WTC11 (cell line): ENCODE results near the gene SMOC2.

Source experiments
- AFF4 ChIP-seq: sonication (generic); formaldehyde crosslinking; IDR thresholded peaks from 2 replicates; pipeline ENCODE4 v1.8.1; 2023; ENCODE audit warnings: mild to moderate bottlenecking, missing genetic modification reagents, borderline replicate concordance
- CREB1 ChIP-seq: sonication (generic); formaldehyde crosslinking; IDR thresholded peaks from 2 replicates; pipeline ENCODE4 v1.8.0; 2023; ENCODE audit warnings: mild to moderate bottlenecking, missing genetic modification reagents
- CTCF ChIP-seq: fragments of 200-600 bp; IDR thresholded peaks from 2 replicates; pipeline ENCODE4 v1.8.0; 2022; ENCODE audit warnings: antibody characterized with exemption
- FOXJ3 ChIP-seq: sonication (generic); formaldehyde crosslinking; IDR thresholded peaks from 2 replicates; pipeline ENCODE4 v1.9.0; 2021; ENCODE audit warnings: missing genetic modification reagents, mild to moderate bottlenecking, borderline replicate concordance
- MYBL2 ChIP-seq: sonication (generic); formaldehyde crosslinking; IDR thresholded peaks from 2 replicates; pipeline ENCODE4 v1.8.1; 2023; ENCODE audit warnings: mild to moderate bottlenecking, moderate library complexity, missing genetic modification reagents
- TEAD4 ChIP-seq: sonication (generic); formaldehyde crosslinking; IDR thresholded peaks from 2 replicates; pipeline ENCODE4 v1.8.0; 2022; ENCODE audit warnings: mild to moderate bottlenecking, missing genetic modification reagents
- USF2 ChIP-seq: sonication (generic); formaldehyde crosslinking; IDR thresholded peaks from 2 replicates; pipeline ENCODE4 v1.8.1; 2023; ENCODE audit warnings: mild to moderate bottlenecking, missing genetic modification reagents, moderate library complexity
- ZNF121 ChIP-seq: sonication (generic); formaldehyde crosslinking; IDR thresholded peaks from 2 replicates; pipeline ENCODE4 v1.8.0; 2023; ENCODE audit warnings: missing genetic modification reagents

GRCh38 chr6:168475188-168476013, 34.4 kb downstream of the SMOC2 start:
- no peak for TF ChIP-seq CREB1 (CRISPR knock-in tag)
- TF ChIP-seq ZNF121 (CRISPR knock-in tag): no peak
- TF ChIP-seq CTCF: no peak
- TF ChIP-seq USF2: no peak
- no peak for TF ChIP-seq TEAD4 (CRISPR knock-in tag)
- TF ChIP-seq AFF4 (CRISPR knock-in tag): no peak
- TF ChIP-seq MYBL2: no peak
- TF ChIP-seq FOXJ3 (CRISPR knock-in tag): no peak
